GM19455 (cell line): ENCODE data around the gene USP3.
A peak's percentile ranks its signal among the peaks of the same experiment; 100 is the strongest.

ENCODE experiments used
- ATAC-seq: cut with Tn5 transposase; IDR thresholded peaks from one replicate; pipeline ENCODE4 v1.9.1; 2021; ENCODE audit not compliant: unreplicated experiment

Gene USP3

DNA sequence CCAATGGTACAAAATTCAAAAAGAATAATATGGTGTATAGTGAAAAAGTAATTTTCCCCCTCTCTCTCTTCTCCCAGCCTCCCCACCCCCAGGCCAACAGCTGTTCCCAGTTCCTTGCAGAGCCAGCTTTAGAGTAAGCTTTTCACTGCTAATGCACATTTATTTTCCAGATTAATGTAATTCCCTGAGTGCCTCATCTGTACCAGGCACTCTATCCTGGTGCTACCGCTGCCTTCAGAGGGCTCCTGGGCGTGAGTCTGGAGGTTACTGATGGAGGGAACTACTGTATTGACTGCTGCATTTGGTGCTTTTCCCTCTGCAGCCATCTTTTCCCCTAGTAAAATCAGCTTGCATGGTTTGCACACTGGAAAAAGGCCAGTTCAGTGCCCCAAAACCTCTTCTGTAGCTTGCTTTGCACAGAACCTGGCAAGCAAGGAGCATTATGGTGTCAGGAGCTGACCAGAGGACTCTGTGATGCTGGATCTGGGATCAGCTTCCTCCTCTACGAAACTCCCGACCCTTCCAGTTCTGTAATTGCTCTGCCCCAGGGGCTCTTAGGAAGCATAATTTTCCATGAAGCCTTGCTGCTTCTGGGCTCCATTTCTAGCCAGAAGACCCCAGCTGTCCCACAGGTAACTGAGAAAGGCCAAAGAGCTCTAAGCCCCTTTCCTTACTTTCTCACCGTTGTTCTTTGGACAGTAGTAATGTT lies 8.5 kb upstream of the USP3 start:
- no peak for ATAC-seq

DNA sequence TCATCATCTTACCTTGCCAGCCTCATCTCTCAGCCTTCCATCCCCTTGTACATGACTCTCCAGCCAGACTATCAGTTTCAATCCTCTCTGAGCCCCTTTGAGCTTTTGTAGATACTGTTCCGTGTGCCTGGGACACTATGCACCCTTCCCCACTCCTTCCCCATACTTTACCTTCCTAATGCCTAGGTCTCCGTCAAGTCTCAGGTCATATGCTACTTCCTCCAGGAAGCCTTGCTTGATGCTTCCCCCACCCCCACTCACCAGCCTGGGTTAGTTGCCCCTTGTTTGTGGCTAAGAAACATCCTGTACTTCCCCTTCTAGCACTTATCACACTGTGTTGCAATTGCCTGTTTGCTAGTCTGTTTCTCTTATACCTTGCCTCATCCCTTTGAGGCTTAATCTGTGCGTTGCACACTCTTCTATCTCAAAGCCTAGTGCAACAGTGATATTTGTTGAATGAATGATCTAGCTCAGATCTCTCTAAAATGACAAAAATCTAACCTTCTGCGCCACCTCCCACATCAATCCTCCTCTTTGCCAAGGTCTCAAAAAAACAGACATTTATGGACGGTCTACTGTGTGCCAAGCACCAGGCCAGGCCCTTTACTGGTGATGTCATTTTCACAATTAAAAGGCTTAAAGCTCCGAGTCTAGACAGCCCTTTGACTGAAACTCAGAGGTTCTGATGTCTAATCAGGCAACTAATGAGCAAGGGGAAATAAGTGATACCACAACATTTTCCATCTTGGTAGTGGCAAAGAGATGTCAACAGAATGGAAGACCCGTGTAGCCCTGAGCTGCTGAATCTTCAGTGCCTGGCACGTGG lies 6.5 kb upstream of the USP3 start:
- ATAC-seq: no peak

DNA sequence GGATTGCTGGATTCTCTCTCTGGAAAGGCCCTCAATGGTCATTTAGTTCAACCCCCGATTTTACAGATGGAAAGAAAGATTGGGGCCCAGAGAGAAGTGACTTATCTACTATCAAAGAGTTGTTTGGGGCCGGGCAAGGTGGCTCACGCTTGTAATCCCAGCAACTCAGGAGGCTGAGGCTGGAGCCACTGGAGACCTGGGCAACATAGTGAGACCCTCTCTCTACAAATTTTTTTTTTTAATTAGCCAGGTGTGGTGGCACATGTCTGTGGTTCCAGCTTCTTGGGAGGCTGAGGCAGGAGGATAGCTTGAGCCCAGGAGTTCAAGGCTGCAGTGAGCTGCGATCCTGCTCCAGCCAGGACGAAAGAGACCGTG lies 5.2 kb upstream of the USP3 start:
- ATAC-seq: no peak

DNA sequence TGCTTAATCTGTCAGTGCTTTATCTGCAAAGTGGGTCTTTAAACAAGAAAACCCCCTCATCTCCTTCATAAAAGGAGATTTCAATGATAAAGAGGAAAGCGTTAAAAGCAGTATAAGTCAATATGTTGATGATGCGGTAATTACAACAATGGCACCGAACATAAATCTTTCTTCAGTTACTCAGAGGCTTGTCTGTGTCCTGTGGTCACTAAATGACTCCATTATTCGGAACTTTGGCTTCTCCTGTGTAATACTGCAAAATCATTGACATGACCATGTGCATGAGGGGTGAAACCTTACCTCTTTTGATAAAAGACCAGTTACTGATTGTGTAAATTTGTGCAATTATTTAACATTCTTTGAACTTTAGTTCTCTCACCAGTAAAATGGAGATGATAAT lies 4.8 kb upstream of the USP3 start:
- no peak for ATAC-seq

DNA sequence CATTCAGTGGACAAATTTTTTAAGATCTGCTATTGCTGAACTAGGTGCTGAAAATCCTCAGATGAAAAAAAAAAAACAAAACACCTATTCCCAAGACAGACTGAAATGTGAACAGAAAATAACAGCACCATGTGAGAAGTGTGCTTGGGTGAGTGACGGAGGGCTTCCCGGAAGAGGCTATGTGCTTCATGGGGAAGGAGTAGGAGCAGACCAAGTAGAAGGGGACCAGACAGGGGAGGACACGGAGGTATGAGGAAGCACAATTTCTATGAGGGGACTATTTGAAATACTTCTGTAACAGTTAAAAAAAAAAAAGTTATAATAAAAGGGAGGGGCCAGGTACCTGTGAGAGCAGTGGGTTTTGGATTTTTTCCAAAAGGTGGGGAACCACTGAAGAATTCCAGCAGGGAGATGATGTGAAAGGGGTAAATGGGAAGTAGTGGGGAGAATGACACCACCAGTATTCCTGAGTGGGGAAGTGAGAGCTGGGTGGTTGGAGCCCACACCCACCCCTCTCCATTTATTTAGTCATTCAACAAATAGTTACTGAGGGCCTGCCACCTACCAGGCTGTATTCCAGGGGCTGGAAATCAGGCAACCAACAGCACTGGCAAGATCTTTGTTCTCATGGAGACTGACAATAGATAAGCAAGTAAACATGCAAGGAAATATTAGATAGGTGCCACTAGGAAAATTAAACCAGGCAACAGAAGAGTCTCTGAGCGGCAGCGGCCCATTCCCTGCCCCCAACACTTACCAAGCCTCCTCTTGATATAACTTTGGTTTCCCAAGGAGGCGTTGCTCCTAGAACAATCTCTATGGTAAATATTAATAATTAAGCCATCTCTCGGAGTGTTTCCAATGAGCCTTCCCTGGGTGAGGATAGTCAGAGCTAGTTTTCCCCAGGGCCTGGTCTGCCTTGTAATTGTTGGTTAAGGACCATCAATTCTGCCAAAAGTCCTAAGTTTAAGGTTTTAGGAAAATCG lies 3.8 kb upstream of the USP3 start:
- no peak for ATAC-seq

DNA sequence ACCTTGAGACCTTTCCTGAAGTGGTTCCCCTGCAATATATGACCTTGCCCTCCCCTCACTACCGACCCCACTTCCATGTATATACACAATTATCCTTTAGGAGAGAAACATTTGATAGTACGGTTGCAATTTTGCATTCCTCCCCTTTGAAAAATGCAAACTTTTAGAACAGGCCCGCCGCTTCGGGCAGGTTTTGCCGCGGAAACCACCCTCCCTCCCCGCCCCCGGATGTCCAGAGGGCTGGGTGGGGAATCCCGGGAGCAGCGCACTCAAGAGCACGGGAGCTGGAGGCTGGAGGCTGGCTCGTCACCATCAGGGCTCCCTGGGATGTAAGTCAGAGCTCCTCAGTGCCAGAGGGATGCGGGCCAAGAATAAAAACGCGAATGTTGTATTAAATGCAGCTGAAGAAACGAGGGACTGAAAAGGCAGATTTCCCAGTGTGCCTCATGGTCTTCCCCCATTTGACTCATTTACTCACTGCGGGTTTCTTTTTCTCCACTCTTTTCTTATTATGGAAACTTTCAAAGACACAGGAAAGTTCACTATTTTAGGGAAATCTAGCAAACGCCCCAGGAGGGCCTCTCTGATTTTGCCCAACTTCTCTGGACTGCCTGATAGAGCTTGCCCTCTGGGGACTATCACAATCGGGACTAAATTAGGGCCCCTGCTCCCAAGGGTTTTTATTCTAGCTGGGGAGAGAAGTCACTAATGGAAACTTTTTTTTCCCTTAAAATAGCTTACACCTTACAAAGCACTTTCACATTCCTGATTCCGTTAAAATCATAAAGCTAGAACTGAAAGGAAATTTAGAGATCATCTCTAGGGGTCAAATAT lies 2.9 kb upstream of the USP3 start:
- ATAC-seq: no peak

DNA sequence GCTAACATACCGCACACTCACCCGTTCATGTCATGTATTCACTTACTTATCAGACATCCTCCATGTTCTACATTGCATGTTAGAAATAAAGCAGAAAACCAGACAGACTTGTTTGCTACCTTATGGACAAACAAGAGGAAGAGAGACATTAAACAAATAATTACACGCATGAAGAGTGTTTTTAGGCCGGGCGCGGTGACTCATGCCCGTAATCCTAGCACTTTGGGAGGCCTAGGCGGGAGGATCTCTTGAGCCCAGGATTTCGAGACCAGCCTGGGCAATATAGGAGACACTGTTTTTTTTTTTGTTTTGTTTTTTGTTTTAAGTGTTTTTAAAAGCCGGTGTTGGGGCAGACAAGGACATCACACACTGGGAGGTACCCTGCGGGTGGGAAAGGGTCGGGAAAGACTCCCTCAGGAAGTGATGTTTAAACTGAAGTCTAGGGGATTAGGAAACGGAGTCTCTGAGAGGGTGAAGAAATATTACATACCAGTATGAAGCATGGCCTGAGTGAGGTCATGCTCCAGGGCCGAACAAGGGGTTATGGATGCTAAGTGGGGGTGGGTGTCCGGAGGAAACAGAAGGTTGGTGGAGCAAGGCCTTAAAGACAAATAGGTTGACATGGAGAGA lies 2.1 kb upstream of the USP3 start:
- no peak for ATAC-seq

- ATAC-seq: peak; percentile 45
These were observed 1.3 kb upstream of the USP3 start for GRCh38 chr15:63502843-63503738.

DNA sequence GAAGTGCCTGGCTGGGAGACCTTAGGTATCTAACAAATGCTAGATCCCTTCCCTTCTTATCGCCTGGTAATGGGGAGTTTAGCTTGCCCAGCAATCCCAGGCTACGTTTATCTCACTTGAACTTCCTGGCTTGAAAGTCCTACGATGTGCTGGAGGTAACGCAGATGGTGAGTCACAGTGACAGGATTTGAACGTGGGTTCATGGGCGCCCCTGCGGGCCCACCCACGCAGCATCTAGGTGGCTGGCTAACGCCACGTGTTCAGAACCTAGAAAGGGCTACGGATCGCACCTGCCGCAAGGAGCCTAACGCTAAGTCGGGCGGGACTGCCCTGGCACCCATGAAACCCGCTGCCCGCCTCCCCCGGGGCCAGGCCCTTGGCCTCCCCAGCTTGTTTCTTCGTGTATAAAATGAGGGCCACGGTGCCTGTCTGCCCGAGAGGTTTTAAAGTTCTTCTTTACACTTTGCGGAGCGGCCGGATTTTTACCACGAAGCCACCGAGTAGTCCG lies 600 bp upstream of the USP3 start:
- peak; percentile 22 for ATAC-seq

DNA sequence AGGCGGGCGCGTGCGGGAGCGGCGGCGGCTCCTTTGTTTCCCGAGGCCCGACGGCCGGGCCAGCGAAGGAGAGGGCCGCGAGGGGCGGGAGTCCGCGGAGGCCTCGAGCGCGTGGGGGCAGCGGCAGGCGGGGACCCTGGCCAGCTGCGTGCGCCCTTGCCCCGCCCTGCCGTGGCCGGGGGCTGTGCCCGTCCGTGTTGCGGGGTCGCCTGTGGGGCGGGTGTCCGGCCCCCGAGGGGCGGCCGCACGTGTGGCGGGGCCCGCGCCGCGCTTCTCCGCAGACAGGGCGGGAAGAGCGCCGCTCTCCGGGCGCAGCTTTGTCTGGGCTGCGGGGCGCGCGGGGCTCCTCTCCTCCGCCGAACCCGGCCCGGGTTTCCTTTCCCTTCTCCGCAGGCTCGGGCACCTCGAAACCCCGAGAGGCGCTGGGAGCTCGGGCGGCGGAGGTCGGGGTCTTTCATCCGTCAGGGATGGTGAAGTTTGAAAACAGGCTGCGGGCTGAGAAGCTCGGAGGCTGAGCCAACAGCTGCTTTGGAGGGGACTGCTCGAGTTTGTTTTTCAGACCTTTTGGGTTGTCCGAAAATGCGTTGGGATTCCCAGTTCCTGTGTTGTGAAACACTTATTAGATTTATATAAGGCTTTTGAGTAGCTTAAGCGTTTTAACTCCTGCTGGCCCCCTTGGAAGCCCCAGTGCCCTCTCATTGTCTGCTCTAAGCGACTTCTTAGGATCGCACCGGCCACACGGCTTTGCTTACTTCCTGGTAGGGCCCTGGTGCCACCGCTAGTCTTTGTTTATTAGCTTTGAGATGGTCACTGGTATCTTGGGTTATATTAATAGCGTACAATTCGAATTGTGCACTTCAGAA lies 817 bp downstream of the USP3 start:
- ATAC-seq: peak; percentile 3

- ATAC-seq: no peak
These were observed 1.4 kb downstream of the USP3 start for GRCh38 chr15:63505842-63506222.

DNA sequence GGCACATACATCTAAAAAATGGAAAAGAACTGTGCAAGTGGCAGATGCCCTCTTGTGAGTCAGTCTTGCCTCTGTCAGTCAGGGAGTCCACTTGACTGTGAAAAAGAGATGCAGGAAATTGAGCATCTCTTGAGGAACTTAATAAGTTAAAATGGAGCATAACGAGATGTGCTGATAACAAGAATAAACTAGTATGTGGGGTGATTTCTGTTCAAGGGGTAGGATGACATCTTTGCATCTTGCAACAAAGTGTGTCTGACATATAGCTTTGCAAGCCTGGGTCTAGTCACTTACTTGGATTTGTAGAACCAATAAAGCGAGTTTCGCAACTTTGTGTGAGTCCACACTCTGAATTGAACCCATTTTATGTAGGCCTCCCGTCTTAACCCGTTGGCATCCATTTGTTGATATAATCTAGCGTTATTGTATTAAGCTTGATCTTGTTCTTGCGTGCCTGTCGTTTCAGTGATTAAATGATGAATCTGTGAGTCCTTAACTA lies 2.2 kb downstream of the USP3 start:
- ATAC-seq: no peak

GRCh38 chr15:63507878-63508818 lies 3.8 kb downstream of the USP3 start:
- ATAC-seq: no peak

DNA sequence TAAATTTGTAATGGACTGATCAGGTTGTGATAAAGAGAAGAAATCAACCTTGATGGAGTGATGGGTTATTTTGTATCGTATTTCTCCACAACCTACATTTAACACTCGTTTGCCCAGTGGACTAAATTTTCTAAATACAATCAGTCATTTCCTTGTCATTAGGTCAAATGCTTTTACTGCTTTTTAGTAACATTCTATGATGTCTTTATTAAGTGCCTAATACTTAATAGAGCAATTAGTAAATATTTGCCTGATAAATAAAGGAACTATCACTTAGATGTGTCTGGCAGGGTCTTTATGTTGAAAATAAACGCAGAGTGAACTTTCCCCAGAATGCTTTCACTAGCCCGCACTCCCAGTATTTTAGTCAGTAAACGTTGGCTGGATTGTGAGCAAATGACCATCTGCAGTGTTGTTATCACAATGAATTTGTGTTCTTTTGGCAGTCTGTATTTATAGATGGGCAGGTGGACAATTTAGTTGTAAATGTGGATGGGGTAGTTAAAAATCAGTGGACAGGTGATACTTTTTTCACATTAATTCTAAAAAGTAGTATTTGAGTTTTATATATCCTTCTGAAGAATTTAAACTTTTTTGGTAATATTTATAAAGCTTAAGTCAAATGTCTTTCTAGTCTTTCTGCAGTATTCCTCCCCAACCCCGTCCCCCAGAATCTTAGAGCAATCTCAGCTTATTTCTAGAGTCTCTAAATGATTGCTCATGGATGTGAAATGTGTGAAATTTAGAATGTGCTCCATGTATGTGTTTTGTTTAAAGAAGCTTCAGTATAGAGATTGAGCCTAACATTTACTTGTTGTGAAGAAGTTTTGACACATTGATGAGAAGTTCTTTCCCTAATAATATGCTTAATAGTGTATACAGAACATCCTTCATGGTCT lies 4.9 kb downstream of the USP3 start:
- ATAC-seq: no peak
